T-helper 1 cell treated with Interleukin-12 subunit alpha and Interleukin-12 subunit beta and Interleukin-4 antibody, amounts not matched to agents 30 ng/mL and 1 ng/mL, for 36 hours (primary cell): Measurements from ENCODE around the gene TCEAL2. TPM values are rescaled to one million over a fixed set of nuclear protein-coding genes. Genes with fewer than 3 reads are reported as not detected.
"Not testable (repeated sequence)": the region's sequence is repeated elsewhere in the genome, so short reads cannot be mapped to it uniquely, and the experiment has no call there.

Source experiments
- intact Hi-C: fragments of 100-400 bp; cut with micrococcal nuclease; formaldehyde crosslinking; loops from one replicate; pipeline ENCODE4 v1.15.1; 2024
- total RNA-seq: library from RNA; stranded (reverse); gene quantifications from 2 replicates; pipeline ENCODE4 v1.2.3, GENCODE V29; 2022

TCEAL2 gene
- not detected in 2 replicates for total RNA-seq

- intact Hi-C loops = loop anchor here (10.0 kb wide), 1 partner anchor 369 kb away; no protein-coding TSS in a partner anchor
These were observed at the start of gene TCEAL2 for GRCh38 chrX:102125436-102125835. TSS of gene TCEAL2 (plus strand) at chrX:102125679. CDS start at chrX:102126831, 1,152 bp downstream.

DNA sequence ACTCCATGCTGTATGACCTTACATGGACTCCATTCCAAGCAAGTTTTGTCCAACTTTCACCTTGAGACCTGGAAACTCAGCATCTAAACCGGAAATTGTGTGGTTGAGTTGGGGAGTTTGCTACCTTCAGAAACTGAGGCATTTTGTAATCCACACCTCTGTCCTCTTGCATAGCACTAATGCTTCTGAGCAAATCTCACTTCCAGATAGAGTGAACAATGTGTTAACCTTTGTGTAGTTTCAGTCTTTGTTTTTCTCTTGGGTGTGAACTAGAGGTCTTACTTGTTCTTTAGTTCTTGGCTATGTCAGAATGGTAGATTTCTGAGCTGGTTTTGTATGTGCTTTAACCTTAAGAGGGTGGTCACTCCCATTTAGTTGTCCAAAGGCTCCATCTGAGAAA, 48.1 kb upstream of the TCEAL2 start:
- intact Hi-C loops = no loop called here

DNA sequence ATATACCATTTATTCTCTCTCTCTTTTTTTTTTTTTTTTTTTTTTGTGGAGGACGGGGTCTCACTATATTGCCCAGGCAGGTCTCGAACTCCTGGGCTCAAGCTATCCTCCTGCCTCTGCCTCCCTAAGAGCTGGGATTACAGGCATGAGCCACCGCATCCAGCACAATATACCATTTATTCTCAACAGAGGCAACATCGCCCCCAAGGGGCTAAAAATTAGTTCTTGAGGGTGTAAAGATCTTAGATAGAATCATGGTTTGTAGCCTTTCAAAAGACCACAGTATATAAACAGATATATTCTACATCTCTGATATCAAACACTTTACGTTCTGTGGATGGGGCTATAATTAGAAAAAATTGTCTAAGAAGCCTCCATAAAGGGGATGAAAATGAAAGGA, 39.8 kb upstream of the TCEAL2 start:
- intact Hi-C loops = loop anchor here (5.0 kb wide), 2 partner anchors 488 to 668 kb away; no protein-coding TSS in a partner anchor

DNA sequence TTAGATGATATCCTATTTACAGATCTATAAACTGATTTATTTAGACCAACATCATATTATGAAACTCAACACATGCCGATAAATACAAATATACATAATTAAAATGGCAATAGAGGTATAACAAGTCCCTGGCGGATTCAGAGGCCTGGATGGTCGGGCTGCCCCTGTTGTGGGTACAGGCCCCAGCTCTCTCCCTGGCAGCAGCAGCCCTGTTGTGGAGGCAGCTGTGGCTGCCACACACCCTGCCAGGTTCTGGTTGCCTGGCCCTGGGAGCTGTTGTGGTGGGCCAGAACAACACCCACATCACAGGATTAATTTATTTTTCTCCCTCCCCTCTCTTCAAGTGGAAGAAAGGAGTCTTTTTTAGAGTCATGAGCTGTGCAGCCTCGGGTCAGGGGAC, 12.1 kb upstream of the TCEAL2 start:
- intact Hi-C loops = no loop called here

GRCh38 chrX:102115748-102116147, 9.7 kb upstream of the TCEAL2 start:
- intact Hi-C loops = no loop called here

GRCh38 chrX:102125014-102125413, 465 bp upstream of the TCEAL2 start:
- intact Hi-C loops = loop anchor here (10.0 kb wide), 1 partner anchor 370 kb away; no protein-coding TSS in a partner anchor

DNA sequence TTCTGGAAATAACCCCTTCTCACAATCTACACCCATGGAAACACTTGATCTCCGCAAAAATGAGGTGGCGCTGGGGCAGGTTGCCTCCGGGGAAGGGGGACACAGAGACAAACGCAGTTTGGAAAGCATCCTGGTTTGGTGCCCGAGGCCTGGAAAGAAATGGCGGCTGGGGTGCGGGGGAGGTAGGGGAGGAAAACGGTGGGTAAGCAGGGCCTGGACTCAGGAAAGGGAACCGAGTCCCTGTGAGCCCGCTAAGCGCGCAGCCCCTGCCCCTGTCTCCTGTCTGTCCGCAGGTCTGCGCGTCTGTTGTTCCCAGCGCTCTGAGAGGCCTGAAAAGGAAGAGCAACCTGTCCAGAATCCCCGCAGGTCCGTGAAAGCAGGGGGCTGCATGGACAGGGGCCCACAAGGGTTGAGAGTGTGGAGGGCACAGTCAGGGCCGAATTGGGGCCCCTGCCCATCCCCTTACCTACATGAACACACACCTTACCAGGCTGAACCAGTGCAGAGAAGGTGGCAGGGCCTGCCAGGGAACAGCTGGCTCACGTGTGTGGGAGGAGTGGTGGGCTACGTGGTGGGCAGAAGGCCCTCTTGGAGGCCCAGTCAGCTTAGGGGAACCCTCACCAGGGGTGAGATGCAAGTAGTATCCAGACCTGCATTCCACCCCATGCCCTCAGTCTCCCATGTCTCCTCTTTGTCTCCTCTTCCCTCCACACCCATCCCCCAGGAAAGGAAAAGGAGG, 770 bp downstream of the TCEAL2 start:
- intact Hi-C loops = loop anchor here (10.0 kb wide), 1 partner anchor 369 kb away; no protein-coding TSS in a partner anchor

- intact Hi-C loops = loop anchor here (10.0 kb wide), 1 partner anchor 368 kb away; no protein-coding TSS in a partner anchor
These were observed 1.4 kb downstream of the TCEAL2 start for GRCh38 chrX:102126863-102127262.

- intact Hi-C loops = loop anchor here (10.0 kb wide), 1 partner anchor 365 kb away; no protein-coding TSS in a partner anchor
These were observed 4.0 kb downstream of the TCEAL2 start for GRCh38 chrX:102129473-102129872.

DNA sequence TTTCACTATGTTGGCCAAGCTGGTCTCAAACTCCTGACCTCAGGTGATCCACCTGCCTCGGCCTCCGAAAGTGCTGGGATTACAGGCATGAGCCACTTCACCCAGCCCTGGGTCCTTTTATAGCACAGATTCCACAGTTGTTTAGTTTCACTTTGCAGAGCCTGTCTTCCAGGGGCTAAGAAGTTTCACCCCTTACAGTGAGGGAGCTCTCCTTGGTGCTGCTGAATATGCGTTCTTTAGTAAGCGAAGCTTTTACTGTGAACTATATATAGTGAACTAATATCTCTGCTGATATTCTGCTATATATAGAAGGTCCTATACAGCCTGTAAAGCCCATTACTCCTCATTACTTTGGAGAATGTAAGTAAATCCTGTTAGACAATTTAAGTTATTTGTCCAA, 12.6 kb downstream of the TCEAL2 start:
- intact Hi-C loops = no loop called here

- intact Hi-C loops = not testable (repeated sequence)
These were observed 15.4 kb downstream of the TCEAL2 start for GRCh38 chrX:102140876-102141275.

GRCh38 chrX:102141631-102142030, 16.2 kb downstream of the TCEAL2 start:
- intact Hi-C loops = not testable (repeated sequence)

DNA sequence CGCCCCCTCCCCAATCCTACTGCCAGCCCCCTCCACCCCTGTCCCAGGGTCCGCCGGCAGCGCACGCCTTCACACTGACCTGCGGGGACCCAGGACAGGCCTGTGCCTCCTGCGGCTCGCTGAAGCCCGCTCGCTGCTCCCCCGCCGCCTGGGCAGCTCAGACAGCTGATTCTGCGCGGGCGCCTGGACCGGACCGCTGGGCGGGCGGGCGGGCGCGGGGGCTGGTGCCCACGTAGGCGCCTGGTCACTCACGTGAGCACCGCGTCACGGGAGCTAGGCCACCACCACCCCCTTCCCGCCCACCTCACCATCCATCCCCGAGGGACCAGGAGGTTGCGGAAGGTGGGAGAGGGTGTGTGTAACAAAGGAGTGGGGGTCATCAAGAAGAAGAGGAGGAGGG, 16.8 kb downstream of the TCEAL2 start, which contains the start of gene TCEAL6:
TCEAL6 (minus strand) TSS at position 208 of the 400 bp plus-strand sequence.
- intact Hi-C loops = not testable (repeated sequence)

DNA sequence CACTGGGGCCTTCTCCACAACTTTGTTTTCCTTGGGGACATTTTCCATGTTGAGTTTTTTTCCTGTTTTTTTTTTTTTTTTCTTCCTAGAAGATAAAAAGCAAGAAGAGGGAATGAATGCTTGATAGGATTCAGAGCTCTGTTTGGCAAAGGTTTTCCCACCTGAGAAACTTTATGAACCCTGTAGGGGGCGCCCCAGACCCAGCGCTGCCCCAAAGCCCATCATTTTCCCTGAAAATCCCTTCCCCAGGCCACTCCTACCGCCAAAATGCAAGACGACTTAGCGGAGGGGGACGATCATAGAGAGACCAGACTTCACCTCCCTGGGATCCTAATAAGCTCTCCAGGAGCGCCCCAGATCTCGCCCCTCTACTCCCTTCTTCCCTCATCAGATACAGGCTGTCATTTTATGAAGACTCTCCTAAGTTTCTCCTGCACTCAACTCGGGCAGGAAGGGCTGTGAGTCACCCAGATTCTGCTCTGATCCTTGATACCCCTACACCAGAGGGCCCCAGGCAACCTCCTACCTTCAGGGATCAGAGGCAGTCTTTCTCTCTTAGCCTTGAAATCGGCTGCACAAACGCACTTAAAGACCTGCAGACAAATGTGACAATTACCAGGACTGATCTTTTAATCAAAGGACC, 28.9 kb downstream of the TCEAL2 start:
- intact Hi-C loops = loop anchor here (10.0 kb wide), 2 partner anchors 360 to 680 kb away; partner anchors contain the start of gene TMSB15A

DNA sequence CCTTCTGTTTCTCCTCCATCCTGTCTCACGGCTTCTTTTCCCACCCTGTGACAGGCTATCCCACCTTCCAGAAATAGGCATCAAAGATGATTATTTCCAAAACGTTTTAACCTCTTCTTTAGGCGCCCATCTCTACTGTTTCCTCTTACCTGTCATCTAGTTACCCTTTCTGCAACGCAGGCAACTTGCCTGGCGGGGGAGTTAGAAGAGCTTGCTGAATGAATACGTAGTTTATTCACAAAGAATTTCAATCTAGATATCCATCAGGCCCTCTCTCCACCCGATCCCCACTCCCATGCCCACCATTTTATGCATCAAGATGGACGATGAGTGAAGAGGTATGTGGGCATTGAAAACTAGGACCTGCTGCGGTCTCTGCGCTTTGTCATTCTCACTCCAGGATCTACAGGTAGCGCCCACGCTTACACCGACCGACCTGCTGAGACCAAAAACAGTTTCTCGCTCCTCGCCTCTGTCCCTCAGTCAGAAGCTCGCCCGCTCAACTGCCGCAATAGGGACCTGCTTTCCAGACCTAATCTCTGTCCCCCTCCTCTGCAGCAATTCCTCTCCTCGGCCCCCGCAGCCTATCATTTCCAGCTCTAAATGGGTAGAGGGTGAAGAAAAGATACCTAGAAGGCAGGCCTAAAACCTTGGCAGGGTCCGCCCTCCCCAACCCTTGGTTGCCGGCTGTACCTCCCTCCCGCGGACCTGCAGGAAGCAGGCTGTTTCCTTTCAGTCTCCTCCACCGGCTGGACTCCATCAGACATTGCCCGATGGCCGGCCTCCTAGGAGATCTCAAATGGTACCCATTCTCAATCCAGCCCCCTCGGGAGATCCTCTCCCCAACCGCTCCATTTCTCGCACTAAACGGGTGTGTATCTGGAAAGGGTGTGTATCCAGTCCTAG, 29.7 kb downstream of the TCEAL2 start:
- intact Hi-C loops = loop anchor here (1.0 to 10.0 kb wide), 7 partner anchors 223 to 748 kb away; partner anchors contain the start of genes ARMCX5, GLA, HNRNPH2 and TMSB15A

DNA sequence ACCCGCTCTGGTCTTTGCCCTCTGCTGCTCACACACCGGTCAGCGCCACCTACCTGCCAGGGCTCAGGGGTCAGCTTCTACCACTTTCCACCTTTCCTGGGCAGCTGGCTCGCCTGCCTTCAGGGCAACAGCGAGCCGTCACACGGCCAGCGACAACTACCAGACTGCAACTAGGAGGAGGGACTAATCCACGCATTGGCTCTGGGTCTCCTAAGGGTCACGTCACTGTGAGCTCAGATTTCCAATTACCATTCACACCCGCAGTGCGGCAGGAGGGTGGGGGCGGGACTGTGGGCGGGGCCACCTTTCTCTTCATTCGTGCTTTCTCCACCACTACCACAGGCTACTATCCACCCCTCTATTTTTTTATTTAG, 30.3 kb downstream of the TCEAL2 start, which contains the start of gene BEX5:
BEX5 (minus strand) TSS at position 172 of the 374 bp plus-strand sequence. CDS start 1,712 bp downstream, outside the sequence.
- intact Hi-C loops = loop anchor here (1.0 to 10.0 kb wide), 7 partner anchors 223 to 748 kb away; partner anchors contain the start of genes ARMCX5, GLA, HNRNPH2 and TMSB15A

Other genes starting within 250 kb of the TCEAL2 start
- gene ZMAT1, start 193.7 kb upstream of the TCEAL2 start, total RNA-seq = 1.6 and 1.9 TPM in 2 replicates
- gene TCEAL6, start 16.8 kb downstream of the TCEAL2 start, total RNA-seq = not detected in 2 replicates
- gene BEX5, start 30.3 kb downstream of the TCEAL2 start, total RNA-seq = 1.4 TPM in 2 replicates
- not detected in 2 replicates for gene TCP11X1, start 89.6 kb downstream of the TCEAL2 start, total RNA-seq
- gene NXF2, start 121.5 kb downstream of the TCEAL2 start, total RNA-seq = not detected in 2 replicates